NCI-H526 treated with DMSO at 0.1 percent for 48 hours (cell line): ENCODE results near the gene TMEM134.
A peak's percentile ranks its signal among the peaks of the same experiment; 100 is the strongest.

ENCODE experiments used
- DNase-seq: peaks from one replicate; lab custom pipeline; 2025; lab: John Stamatoyannopoulos, UW

The TMEM134 gene

DNA sequence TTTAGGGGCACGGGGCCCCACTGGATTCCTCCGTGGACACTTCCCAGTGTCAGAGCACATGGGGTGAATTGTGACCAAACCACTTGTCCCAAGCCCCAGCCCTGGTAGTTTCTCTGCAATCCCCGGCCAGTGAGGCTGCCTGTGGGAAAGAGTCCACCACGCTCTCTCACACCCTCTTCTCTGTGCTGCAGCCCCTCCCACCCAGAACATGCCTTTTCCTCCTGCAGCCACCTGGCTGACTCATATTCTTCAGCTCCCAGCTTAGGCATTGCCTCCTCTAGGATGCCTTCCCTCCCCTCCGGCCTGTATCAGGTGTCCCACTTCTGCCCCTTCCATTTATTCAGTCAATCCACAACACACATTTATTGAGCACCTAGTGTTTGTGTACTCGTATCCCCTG lies 46.2 kb downstream of the TMEM134 start:
- DNase-seq = no peak

DNA sequence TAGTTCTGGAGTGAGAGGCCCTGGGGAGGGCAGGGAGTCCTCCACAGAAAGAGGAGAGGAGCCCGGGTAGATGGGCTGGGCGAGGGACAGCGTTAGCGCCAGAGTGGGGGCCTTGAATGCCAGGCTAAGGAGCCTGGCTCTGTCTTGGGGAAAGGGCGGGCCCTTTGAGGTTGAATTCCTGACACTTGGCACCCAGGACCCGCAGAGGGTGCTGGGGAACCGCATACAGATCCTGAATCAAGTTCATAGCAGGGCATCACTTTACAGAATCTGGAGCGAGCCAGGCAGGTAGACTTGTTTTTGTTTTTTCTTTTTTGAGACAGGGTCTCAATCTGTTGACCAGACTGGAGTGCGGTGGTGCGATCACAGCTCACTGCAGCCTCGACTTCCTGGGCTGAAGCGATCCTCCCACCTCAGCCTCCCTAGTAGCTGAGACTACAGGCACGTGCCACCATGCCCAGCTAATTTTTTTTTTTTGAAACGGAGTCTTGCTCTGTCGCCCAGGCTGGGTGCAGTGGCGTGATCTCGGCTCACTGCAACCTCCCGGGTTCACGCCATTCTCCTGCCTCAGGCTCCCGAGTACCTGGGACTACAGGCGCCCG lies 47.5 kb downstream of the TMEM134 start:
- DNase-seq = no peak

DNA sequence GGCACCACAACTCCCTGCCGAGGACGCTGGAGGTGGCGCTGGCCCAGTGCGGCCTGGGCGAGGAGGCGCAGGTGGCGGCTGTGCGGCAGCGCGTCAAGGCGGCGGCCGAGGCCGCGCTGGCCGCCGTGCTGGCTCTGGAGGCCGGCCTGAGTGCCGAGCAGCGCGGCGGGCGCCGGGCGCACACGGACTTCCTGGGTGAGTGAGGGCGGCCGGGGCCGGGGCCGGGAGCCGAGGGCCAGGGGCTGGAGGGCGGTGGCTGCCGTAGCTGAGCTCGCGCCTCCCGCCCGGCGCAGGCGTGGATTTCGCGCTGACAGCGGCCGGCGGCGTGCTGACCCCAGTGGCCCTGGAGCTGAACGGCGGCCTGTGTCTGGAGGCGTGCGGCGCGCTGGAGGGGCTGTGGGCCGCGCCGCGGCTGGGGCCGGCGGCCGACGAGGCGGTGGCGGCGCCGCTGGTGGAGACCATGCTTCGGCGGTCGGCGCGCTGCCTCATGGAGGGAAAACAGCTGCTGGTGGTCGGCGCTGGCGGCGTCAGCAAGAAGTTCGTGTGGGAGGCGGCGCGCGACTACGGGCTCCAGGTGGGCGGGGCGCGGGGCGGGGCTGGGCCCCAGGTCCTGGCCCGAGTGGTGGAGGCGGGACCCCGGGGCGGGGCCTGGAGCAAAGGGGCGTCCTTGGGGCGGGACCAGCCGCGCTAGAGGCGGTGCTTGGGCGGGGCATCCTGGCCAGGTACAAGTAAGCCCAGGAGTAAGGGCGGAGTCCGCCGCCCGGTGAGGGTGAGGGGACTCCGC lies 48.2 kb downstream of the TMEM134 start:
- DNase-seq = peak; percentile 94

DNA sequence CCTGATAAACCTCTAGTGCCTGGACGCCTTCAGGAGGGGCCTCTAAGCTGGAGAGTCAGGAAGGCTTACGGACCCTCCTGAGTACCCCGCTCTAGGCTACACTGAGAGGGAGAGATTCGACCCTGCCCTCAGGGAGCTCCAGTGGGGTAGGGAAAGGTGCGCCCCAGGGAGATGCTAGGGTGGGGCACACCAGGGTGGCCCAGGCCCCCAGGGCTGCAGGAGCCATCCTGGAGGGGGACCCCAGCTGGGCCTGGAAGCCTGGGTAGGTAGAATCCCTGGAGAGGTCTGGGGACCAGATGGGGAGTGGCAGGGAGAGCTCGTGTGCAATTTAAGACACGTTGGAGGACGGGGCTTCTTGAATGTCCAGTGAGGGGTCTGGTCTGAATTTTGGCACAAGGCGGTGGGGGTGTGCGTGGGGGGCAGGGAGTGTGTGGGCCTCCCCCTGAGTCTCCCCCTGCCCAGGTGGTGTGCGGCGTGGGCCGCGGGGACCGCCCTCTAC lies 48.9 kb downstream of the TMEM134 start:
- no peak for DNase-seq

DNA sequence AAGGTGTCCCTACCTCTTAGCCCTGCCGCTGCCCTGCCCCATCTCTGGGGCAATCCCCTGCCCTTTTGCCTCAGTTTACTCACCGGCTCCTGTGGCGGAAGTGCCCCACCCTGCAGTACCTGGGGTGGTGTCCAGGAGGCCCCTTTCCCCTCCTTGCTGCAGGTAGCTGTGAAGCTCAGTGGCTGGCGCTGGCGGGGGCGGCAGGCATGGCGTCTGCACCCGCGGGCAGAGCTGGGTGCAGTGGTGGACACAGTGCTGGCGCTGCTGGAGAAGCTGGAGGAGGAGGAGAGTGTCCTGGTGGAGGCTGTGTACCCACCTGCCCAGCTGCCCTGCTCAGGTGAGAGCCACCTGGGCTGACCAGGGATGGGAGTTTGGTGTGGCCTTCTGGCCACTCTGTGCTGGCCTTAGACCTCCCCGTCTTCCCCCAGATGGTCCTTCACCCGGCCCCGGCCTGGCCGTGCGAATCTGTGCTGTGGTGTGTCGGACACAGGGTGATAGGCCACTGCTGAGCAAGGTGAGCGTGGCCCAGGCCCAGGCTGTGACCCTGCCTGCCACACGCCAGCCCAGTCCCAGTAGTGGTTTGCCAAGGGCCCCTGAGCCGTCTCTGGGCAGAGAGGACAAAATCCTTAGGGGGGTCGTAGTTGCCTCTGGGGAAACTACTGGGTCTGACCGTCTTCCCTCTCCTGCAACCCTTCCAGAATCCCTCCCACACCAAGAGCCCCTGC lies 49.6 kb downstream of the TMEM134 start:
- no peak for DNase-seq

DNA sequence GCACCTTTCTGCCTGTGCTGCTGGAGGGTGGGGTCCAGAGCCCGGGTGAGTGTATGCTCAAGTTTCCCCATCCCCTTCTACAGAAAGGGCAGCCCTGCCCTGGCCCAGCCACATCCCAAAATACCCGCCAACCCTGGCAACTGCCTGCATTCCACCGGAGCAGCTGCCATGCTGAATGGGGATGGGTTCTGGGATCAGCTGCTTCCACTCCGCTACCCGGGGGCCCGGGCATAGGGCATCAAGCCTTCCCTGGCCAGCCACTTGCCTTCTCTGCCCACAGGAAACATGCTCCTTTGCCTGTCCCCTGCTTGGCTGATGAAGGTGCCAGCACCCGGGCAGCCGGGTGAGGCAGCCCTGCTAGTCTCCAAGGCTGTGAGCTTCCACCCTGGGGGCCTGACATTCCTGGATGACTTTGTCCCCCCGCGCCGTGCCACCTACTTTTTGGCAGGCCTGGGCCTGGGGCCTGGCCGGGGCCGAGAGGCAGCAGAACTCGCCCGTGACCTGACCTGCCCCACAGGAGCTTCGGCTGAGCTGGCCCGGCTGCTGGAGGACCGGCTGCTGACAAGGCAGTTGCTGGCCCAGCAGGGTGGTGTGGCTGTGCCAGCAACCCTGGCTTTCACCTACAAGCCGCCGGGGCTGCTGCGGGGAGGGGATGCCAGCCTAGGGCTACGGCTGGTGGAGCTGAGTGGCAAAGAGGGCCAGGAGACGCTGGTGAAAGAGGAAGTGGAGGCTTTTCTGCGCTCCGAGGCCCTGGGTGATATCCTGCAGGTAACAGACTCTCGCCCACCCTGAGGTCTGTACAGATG lies 50.4 kb downstream of the TMEM134 start:
- DNase-seq = no peak

DNA sequence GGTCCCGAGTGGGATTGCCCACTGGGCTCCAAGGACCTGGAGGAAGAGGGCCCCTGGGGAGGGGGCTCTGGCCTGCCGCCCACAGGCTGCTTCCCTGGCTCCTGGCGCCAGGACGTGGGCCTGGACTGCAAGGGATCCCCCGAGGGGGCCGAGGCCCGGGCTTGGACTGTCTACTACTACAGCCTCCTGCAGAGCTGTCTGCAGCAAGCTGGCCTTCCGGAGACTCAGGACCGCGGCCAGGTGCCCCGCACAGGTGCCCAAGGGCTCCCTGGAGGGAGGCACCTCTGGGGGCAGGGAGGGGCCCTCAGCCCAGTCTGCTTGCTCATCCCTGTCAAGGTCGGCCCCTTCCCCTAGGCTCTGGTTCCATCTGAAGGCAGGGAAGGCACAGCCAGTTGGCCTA lies 51.6 kb downstream of the TMEM134 start:
- no peak for DNase-seq

DNA sequence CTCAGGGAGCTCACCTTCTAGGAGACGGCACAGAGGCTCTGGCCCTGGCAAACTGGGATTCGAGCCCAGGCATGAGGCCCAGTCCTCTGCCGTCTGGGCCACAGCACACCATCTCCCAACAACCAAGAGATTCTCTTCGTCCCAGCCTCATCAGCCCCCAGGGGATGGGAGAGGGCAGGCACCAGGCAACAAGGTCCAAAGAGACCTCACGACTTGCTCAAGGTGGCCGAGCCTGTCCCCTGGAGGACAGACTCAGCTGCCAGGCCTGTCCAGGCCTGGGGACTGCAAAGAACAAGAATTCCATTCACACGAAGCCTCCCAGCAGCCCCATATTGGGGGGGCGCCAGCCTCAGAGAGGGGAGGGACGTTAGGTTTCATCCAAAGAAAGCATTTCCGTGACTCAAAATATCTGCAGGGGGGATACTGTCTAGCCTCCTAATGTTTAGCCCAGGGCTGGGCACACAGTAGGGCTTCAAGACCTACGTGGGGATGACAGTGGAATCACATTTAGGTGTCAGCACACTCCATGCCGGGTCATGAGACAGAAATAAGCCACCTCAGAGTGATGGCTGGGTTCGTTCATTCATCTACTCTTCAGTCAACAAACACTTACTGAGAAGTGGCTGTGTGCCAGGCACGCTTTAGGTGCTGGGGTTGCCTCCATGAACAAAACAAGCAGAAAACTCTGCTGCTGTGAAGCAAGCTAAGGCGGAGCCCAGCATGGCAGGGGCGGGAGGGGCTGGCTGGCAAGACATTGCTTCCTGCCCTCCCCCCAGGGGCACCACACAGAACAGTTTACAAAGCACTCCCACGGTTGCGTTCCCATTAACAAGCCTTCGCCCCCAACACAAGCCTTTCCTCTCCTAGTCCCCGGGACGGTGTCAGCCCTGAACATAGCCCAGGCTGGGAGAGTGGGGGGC lies 52.4 kb downstream of the TMEM134 start:
- DNase-seq = no peak

DNA sequence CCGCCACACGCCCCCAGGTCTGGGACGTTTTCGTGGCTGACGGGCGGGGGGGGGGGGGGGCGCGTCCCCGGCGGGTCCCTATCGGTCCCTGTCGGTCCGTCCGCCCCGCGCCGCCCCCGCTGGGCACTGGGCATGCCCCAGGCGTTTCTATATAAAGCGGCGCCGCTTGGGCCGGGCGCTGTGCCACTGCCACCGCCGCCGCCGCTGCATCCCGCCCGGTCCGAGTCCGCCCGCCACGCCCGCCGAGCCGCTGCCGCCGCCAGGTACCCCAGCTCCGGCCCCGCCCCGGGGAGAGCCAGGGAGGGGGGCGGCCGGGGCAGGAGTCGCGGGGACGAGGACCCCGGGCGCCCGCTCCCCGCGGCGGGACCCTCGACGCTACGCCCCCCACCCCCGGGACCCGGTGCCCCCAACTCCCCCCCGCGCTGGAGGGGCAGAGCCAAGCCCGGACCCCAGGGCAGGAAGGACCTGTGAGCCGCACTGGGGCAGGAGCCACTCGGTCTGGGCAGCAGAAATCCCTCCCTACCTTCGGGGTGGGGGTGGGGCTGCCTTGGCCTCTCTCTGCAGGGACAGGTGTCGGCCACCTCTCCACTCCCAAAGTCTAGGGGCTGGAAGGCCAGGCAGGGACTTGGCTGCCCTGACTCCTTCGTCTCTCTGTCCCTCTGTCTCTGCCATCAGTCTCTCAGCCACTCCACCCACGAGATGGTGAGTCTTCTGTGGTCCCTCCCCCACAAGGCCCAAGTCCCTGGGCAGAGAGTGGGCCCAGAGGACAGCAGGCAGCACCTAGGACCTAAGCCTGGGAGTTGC lies 53.3 kb downstream of the TMEM134 start, which contains the start of gene CARNS1:
Gene CARNS1, plus strand, starts transcription at position 178 of the 804 bp plus-strand sequence. Its CDS starts 522 bp downstream, at position 700.
- no peak for DNase-seq

DNA sequence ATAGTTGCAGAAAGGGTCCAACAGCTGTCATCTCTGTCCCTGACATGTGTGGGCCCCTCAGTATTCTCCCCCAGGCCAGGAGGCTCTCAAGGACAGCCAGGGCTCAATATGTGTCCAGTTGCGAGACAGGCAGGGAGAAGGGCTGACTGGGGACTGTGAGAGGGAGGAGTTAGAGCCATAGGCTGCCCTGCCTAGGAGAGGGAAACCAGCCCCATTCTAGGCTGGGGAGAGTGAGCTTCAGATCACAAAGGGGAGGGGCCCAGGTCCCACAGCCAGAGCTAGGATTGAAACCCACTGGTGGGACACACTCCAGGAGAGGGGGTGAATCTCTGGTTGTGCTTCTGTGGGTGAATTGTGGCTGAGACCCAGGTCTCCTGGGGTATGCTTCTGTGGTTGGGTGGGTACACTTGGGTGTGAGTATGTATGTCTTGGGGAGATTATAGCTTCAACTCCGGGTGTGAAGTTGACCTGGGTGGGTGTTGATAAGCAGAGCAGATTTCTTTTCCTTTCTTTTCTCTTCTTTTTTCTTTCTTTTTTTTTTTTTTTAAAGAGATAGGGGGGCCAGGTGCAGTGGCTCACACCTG lies 55.7 kb downstream of the TMEM134 start:
- DNase-seq = no peak

DNA sequence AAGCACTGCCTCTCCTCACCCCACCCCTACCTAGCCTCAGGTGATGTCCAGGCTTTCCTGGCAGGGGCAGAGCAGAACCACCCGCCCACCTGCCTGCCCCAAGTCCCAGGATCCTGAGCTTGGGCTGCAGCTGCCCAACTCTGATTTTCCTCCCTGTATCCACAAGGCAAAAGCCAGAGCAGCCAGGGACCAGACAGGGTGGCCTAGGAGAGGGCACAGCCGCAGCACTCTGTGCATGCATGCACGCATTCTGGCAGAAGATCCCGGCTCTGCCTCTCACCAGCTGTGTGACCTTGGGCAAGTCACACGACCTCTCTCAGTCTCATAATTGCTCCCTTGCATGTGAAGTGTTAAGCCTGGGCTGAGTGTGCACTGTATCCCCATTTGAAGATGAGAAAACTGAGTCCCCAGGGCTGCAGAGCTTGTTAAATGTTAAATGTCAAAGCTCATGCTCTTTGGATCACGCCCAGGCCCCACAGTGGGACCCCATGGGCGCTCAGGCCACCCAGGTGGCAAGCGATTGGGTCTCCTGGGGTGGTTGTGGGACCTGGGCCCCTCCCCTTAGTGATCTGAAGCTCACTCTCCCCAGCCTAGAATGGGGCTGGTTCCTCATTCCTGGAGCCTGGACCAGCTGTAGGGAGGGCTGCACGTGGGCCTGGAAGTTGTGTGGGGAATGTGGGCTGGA lies 56.4 kb downstream of the TMEM134 start:
- DNase-seq = no peak

DNA sequence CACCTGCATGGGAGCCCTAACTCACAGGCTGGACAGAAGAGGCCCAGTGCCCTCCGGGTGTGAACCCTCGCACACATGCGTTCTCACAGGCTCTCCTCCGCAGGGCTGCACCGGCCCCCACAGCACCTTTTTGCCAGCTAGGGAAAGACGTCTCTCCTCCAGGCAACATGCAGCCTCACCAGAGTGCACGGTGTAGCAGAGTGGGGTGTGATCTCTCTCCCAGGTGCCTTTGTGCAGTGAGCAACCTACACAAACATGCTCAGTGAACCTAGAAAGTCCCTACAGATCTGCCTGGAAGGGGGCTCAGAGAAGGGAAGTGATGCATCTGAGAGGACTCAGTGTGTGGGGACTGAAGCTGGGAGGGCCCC lies 57.3 kb downstream of the TMEM134 start:
- no peak for DNase-seq
